DOHH2 (cell line): ENCODE measurements around the gene PHF21B.

Experiments
- CTCF ChIP-seq: fragments of 200-600 bp; sonication (generic); IDR thresholded peaks from one replicate; pipeline ENCODE4 v1.5.1; 2014; ENCODE audit warnings: antibody characterized with exemption, mild to moderate bottlenecking, low read depth, low read length; ENCODE audit not compliant: poor library complexity, severe bottlenecking
- EZH2phosphoT487 ChIP-seq: fragments of 200-600 bp; sonication (generic); IDR thresholded peaks from 2 replicates; pipeline ENCODE4 v1.6.1; 2017; ENCODE audit warnings: borderline replicate concordance, mild to moderate bottlenecking, antibody characterized with exemption, low read length, moderate library complexity, mixed read lengths

GRCh38 chr22:44935724-44936123 is 74.1 kb downstream of the PHF21B start:
- no peak for TF ChIP-seq CTCF
- no peak for TF ChIP-seq EZH2phosphoT487
